Endothelial cell of umbilical vein (primary cell): ENCODE data around the gene PILRB.

Experiments used
- CTCF ChIP-seq, 2 donors: IDR thresholded peaks; 1 replicate in 1 of 2; 2 replicates in 1 of 2; pipeline ENCODE4 v1.5.1; 2011; ENCODE audit warnings: low read length in 2 of 2, mild to moderate bottlenecking in 2 of 2, moderate library complexity in 2 of 2, control low read depth in 1 of 2, inconsistent platforms in 1 of 2, low read depth in 1 of 2; ENCODE audit not compliant: insufficient read depth in 1 of 2; ENCODE audit errors: extremely low read depth in 1 of 2
- EZH2 ChIP-seq: IDR thresholded peaks from 2 replicates; pipeline ENCODE4 v1.6.1; 2012; ENCODE audit warnings: borderline replicate concordance, low read depth, mild to moderate bottlenecking, moderate library complexity, low read length, inconsistent platforms; ENCODE audit not compliant: severe bottlenecking
- FOS ChIP-seq: IDR thresholded peaks from 2 replicates; pipeline ENCODE4 v1.6.1; 2011; ENCODE audit warnings: mild to moderate bottlenecking, low read length, moderate library complexity, borderline replicate concordance; ENCODE audit not compliant: insufficient read depth
- GATA2 ChIP-seq: IDR thresholded peaks from 2 replicates; pipeline ENCODE4 v1.7.0; 2011; ENCODE audit warnings: low read depth, mild to moderate bottlenecking, moderate library complexity, mixed read lengths, low read length; ENCODE audit not compliant: insufficient read length, insufficient read depth
- JUN ChIP-seq: IDR thresholded peaks from 2 replicates; pipeline ENCODE4 v1.6.1; 2011; ENCODE audit warnings: borderline replicate concordance, low read depth; ENCODE audit not compliant: insufficient read length, insufficient read depth
- MAX ChIP-seq: IDR thresholded peaks from 2 replicates; pipeline ENCODE4 v1.6.1; 2011; ENCODE audit not compliant: insufficient read depth, insufficient read length
- POLR2A ChIP-seq: IDR thresholded peaks from 2 replicates; pipeline ENCODE4 v1.6.1; 2012; ENCODE audit warnings: low read depth, mild to moderate bottlenecking, control low read depth, low read length
- POLR2AphosphoS5 ChIP-seq: IDR thresholded peaks from 2 replicates; pipeline ENCODE4 v1.6.1; 2012; ENCODE audit warnings: low read depth, mild to moderate bottlenecking, control low read depth, low read length, moderate library complexity; ENCODE audit not compliant: insufficient read depth

- TF ChIP-seq CTCF (IDR thresholded peaks at IDR 0.05; ENCODE audit: extremely low read depth in 1 of 2, insufficient read depth in 1 of 2, low read depth in 1 of 2, low read length in 2 of 2): no peak
- no peak for TF ChIP-seq POLR2A
- TF ChIP-seq MAX: no peak
- TF ChIP-seq POLR2AphosphoS5: no peak
- TF ChIP-seq EZH2: no peak
- no peak for TF ChIP-seq GATA2
- TF ChIP-seq JUN: no peak
- no peak for TF ChIP-seq FOS
Observed at GRCh38 chr7:100389437-100390088, 31.6 kb downstream of the PILRB start.
